ENCODE measurements around the gene PTPN18.
"Not testable (repeated sequence)": the region's sequence is repeated elsewhere in the genome, so short reads cannot be mapped to it uniquely, and the experiment has no call there.

The PTPN18 gene

GRCh38 chr2:130393318-130393910, 37.6 kb downstream of the PTPN18 start:
- Histone ChIP-seq H3K4me3 (replicated peaks; ENCODE audit: insufficient read depth, low read length) (no peak overlapping the region), H3K27ac (replicated peaks) (no peak overlapping the region), H3K27me3 (ENCODE audit: insufficient read depth, poor library complexity, severe bottlenecking) (no peaks in the 10 kb centered on the region)
- TF ChIP-seq POLR2AphosphoS5 (IDR thresholded peaks at IDR 0.05; ENCODE audit: low read depth) (no peak), SPI1 (IDR thresholded peaks at IDR 0.05; ENCODE audit: borderline replicate concordance, low read depth) (no peak), GABPA (IDR thresholded peaks at IDR 0.05; ENCODE audit: low read depth) (no peak), REST (IDR thresholded peaks at IDR 0.05; ENCODE audit: insufficient replicate concordance, low read depth) (no peak), CTCF (IDR thresholded peaks at IDR 0.05; ENCODE audit: insufficient read depth, low read length) (no peak)
- no peak for DNase-seq (ENCODE audit: low read depth in 1 of 2, low spot score in 1 of 2)

DNA sequence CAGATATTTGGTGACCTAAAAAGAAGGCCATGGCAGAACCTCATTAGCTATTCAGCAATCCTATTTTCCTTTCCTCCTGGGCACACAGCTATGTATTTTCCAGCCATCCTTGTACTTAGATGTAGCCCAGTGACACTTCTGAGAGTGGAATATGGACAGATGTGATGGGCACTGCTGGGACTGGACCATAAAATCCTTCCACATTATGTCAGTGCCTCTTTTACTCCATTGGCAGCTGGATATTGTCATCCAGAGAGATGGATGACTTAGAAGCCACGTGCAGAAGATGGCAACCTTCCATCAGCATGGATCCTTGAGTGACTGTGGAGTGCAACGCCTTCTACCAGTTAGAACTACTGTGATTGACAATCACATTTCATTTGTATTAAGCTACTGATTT, 50.4 kb downstream of the PTPN18 start:
- H3K4me3 ChIP-seq (replicated peaks; ENCODE audit: insufficient read depth, low read length); H3K27me3 ChIP-seq (ENCODE audit: insufficient read depth, poor library complexity, severe bottlenecking); DNase-seq (ENCODE audit: low read depth in 1 of 2, low spot score in 1 of 2); H3K27ac ChIP-seq (replicated peaks): not testable (repeated sequence)

- H3K27me3 ChIP-seq (ENCODE audit: insufficient read depth, poor library complexity, severe bottlenecking); H3K4me3 ChIP-seq (replicated peaks; ENCODE audit: insufficient read depth, low read length); H3K27ac ChIP-seq (replicated peaks): not testable (repeated sequence)
- DNase-seq (ENCODE audit: low read depth in 1 of 2, low spot score in 1 of 2), result peak in 1 of 2 experiments; percentile 14
These were observed 60.8 kb downstream of the PTPN18 start for GRCh38 chr2:130416693-130417092.

DNA sequence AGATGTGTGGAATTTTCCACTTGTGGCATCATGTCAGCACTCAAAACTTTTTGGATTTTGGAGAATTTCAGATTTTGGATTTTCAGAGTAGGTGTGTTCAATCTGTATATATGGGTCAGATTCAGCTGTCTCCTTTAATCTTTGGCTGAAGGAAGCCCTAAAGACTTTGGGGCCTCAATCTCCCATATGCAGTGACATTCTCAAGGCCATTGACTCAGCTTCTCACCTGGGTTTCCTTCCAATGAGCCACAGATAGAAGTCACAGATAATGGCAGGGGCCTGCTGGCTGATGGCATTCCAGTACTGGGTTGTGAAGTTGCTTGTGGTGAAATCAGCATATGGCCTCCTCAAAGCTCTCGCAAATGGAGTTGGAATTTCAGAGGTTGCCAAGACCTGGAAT, 63.0 kb downstream of the PTPN18 start:
- not testable (repeated sequence) for H3K27ac ChIP-seq (replicated peaks); DNase-seq (ENCODE audit: low read depth in 1 of 2, low spot score in 1 of 2); H3K4me3 ChIP-seq (replicated peaks; ENCODE audit: insufficient read depth, low read length); H3K27me3 ChIP-seq (ENCODE audit: insufficient read depth, poor library complexity, severe bottlenecking)
